MM.1S (cell line): ENCODE measurements around the gene EFCAB12.

Experiments
- EZH2 ChIP-seq: fragments of 300-600 bp; sonication (generic); optimal IDR thresholded peaks from 2 replicates; pipeline ENCODE3; 2017; ENCODE audit warnings: low read depth, mild to moderate bottlenecking, antibody characterized with exemption, low read length, mixed read lengths
- TF ChIP-seq, protein P1 (sequence below): fragments of 300-600 bp; sonication (generic); IDR thresholded peaks from 2 replicates; pipeline ENCODE4 v1.5.1; 2016; ENCODE audit warnings: antibody characterized with exemption, low read length, mixed read lengths

DNA sequence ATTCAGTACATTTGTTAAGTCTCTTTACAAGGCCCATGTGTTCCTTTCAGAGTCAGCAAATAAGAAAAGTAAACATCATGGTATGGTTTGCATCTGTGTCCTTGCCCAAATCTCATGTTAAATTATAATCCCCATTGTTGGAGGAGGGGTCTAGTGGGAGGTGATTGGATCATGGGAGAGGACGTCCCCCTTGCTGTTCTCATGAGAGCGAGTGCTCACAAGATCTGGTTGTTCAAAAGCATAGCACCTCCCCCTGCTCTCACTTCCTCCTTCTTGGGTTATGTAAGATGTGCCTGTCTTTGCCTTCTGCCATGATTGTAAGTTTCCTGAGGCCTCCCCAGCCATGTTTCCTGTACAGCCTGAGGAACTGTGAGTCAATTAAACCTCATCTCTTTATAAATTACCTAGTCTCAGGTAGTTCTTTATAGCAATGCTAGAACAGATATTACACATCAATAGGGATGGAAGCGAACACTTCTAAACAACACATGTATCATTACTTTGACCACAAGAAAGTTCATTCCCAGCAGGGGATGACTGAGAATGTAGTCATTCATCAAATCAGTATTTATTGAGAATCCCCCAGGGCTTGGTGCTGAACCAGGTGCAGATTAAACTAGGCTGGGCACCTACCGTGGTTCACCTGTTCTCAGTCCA, 4.1 kb downstream of the EFCAB12 start:
- no peak for TF ChIP-seq EZH2
- TF ChIP-seq, protein P1, sequence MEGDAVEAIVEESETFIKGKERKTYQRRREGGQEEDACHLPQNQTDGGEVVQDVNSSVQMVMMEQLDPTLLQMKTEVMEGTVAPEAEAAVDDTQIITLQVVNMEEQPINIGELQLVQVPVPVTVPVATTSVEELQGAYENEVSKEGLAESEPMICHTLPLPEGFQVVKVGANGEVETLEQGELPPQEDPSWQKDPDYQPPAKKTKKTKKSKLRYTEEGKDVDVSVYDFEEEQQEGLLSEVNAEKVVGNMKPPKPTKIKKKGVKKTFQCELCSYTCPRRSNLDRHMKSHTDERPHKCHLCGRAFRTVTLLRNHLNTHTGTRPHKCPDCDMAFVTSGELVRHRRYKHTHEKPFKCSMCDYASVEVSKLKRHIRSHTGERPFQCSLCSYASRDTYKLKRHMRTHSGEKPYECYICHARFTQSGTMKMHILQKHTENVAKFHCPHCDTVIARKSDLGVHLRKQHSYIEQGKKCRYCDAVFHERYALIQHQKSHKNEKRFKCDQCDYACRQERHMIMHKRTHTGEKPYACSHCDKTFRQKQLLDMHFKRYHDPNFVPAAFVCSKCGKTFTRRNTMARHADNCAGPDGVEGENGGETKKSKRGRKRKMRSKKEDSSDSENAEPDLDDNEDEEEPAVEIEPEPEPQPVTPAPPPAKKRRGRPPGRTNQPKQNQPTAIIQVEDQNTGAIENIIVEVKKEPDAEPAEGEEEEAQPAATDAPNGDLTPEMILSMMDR: no peak
